Psoas muscle (tissue), 8 donors: ENCODE measurements around the gene DNAH10. TPM values are rescaled to one million over a fixed set of nuclear protein-coding genes. Genes with fewer than 3 reads are reported as not detected.

Source experiments
- ATAC-seq, 4 donors: fragments of 200-7000 bp; cut with Tn5 transposase; one replicate each; pipeline ENCODE4 v1.9.1; 2020; ENCODE audit warnings: moderate library complexity in 3 of 4, mild to moderate bottlenecking in 2 of 4
- DNase-seq, 2 donors: peaks; one replicate each; pipeline ENCODE4 v3.0.0-alpha.2; 2020
- H3K27ac ChIP-seq: fragments of 200-600 bp; one replicate; pipeline ENCODE4 v1.8.0; 2022
- H3K27me3 ChIP-seq, 3 donors: fragments of 200-600 bp in 1 of 3; one replicate each; pipeline versions ENCODE4 v1.6.1 to v1.8.0; 2013 to 2022; ENCODE audit warnings: low read length in 2 of 3, mild to moderate bottlenecking in 2 of 3, moderate library complexity in 1 of 3; ENCODE audit not compliant: insufficient read depth in 3 of 3
- H3K36me3 ChIP-seq, 2 donors: fragments of 200-600 bp in 1 of 2; one replicate each; pipeline versions ENCODE4 v1.6.1 to v1.8.0; 2013 to 2022; ENCODE audit warnings: low read depth in 1 of 2, mild to moderate bottlenecking in 1 of 2, moderate library complexity in 1 of 2; ENCODE audit not compliant: insufficient read depth in 1 of 2
- H3K4me1 ChIP-seq: fragments of 200-600 bp; one replicate; pipeline ENCODE4 v1.8.0; 2022
- H3K4me3 ChIP-seq: fragments of 200-600 bp; one replicate; pipeline ENCODE4 v1.8.0; 2022; ENCODE audit warnings: mild to moderate bottlenecking
- H3K9me3 ChIP-seq: fragments of 200-600 bp; one replicate; pipeline ENCODE4 v1.8.0; 2022
- CTCF ChIP-seq: fragments of 200-600 bp; IDR thresholded peaks from one replicate; pipeline ENCODE4 v1.8.0; 2022; ENCODE audit warnings: antibody characterized with exemption
- WGBS, 3 donors: extraction: QIAGEN DNeasy Blood & Tissue Kit; methylation state at CpG; one replicate each; pipeline versions ENCODE4 v1.1.6 to v1.1.7; 2013; 5-methylcytosine and 5-hydroxymethylcytosine counted together
- intact Hi-C, 2 donors: fragments of 100-400 bp; cut with DNase I; formaldehyde crosslinking; loops; one replicate each; pipeline versions ENCODE4 v1.11.0 to v1.14.2; 2022
- polyA plus RNA-seq, 3 donors: library from polyadenylated mRNA; stranded (reverse); fragments of 200-250 nt; gene quantifications; one replicate each; pipeline ENCODE4 v1.2.3, GENCODE V29; 2013
- total RNA-seq, 4 donors: library from RNA; stranded (reverse); fragmentation: NEBNext Ultra II Directional in 2 of 4; extraction: Animal tissue kit (Norgen Biotek cat#: 25700) in 2 of 4; gene quantifications; one replicate each; pipeline versions ENCODE4 v1.2.1 to v1.2.4, GENCODE V29; 2021 to 2023
- donor health status: healthy with polysubstance abuse.
- donor health status: DM: no; HTN: no; CAD: no; lungs with moderate emphysema.
- donor health status: Bipolar disorder and iron deficiency.
- donor health status: healthy.
- donor health status: DM: yes; HTN: yes; CAD: no.
- donor health status: DM: no; HTN: no; CAD: no.
- donor health status: DM: no; HTN: no; CAD: no.
- donor health status: DM: yes; HTN: yes; CAD: no.

DNAH10 gene
- total and polyA plus RNA-seq, 7 donors = 0.01 to 0.84 (median 0.24) TPM; not detected in 1

DNA sequence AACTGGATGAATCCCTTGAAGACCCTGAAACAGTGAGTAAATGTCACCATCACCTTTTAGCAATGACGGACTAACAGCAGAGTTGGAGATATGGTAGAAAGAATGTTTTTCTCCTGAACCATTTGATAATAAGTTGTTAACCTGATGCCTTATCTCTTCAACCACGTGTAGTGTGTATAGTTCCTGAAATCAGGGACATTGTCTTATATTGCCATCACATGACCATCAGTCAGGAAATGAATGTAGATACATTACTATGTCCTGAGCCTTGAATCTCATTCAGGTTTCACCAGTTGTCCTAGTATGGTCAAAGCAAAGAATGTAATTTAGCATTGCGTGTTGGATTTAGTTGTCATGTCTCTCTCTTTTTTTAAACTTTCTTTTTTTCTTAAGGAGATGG lies 34.2 kb upstream of the DNAH10 start:
- Histone ChIP-seq H3K36me3 (peaks cover 3 to 96% of the 10 kb centered on the region in 2 donors), H3K27ac (no peak overlapping the region), H3K4me1 (no peaks in the 10 kb centered on the region), H3K4me3 (no peak overlapping the region), H3K27me3 (no peaks in the 10 kb centered on the region), H3K9me3 (no peaks in the 10 kb centered on the region)
- DNase-seq (no peak), ATAC-seq (no peak)
- intact Hi-C loops = loop anchor here in 1 of 2 donors (10.0 kb wide), 1 partner anchor 237 kb away; no protein-coding TSS in a partner anchor
- WGBS, 3 donors = 86 to 90% (median 90%) methylated on average over 3 of the region's 3 CpGs
- TF ChIP-seq CTCF = no peak

GRCh38 chr12:123731596-123731995 lies 30.5 kb upstream of the DNAH10 start:
- intact Hi-C loops = loop anchor here in 1 of 2 donors (10.0 kb wide), 1 partner anchor 437 kb away; no protein-coding TSS in a partner anchor
- peaks cover 9 to 97% of the 10 kb centered on the region in 2 donors for H3K36me3 ChIP-seq
- 89 to 98% (median 93%) methylated on average over 2 of the region's 2 CpGs for WGBS, 3 donors
- H3K27me3 ChIP-seq = no peaks in the 10 kb centered on the region
- H3K27ac ChIP-seq = no peak overlapping the region
- H3K4me3 ChIP-seq = no peak overlapping the region
- DNase-seq = no peak
- no peak for ATAC-seq
- H3K4me1 ChIP-seq = no peaks in the 10 kb centered on the region
- TF ChIP-seq CTCF = no peak
- H3K9me3 ChIP-seq = no peaks in the 10 kb centered on the region

DNA sequence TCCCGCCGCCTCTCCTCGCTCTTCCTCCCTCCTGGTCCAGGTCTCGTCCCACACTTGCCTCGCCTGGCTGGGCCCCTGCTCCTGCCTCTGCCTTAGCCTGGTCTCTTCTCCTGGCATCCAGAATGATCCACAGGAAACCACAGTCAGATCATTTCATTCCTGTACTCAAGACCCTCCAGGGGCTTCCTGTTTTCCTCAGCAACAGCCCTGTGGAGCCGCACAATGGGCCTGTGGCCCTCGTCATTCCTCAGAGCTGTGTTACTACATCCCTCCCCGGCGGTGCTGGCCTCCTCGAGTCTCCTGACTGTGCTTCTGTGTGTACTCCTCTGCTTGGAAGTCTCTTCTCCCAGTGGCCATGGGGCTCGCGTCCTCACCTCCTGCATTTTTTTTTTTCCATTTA lies 29.9 kb upstream of the DNAH10 start:
- no peaks in the 10 kb centered on the region for H3K27me3 ChIP-seq
- H3K36me3 ChIP-seq = peaks cover 11 to 97% of the 10 kb centered on the region in 2 donors
- H3K4me1 ChIP-seq = no peaks in the 10 kb centered on the region
- no peak overlapping the region for H3K4me3 ChIP-seq
- TF ChIP-seq CTCF = no peak
- ATAC-seq (no peak), DNase-seq (no peak)
- no peak overlapping the region for H3K27ac ChIP-seq
- intact Hi-C loops = loop anchor here in 1 of 2 donors (10.0 kb wide), 1 partner anchor 437 kb away; no protein-coding TSS in a partner anchor
- WGBS, 3 donors = 86 to 95% (median 92%) methylated on average over 12 of the region's 12 CpGs
- no peaks in the 10 kb centered on the region for H3K9me3 ChIP-seq

GRCh38 chr12:123733229-123733628 lies 28.9 kb upstream of the DNAH10 start:
- no peak for DNase-seq
- ATAC-seq = no peak
- Histone ChIP-seq H3K9me3 (no peaks in the 10 kb centered on the region), H3K4me3 (no peak overlapping the region), H3K4me1 (no peaks in the 10 kb centered on the region), H3K36me3 (peaks cover 8 to 97% of the 10 kb centered on the region in 2 donors), H3K27ac (no peak overlapping the region), H3K27me3 (no peaks in the 10 kb centered on the region)
- 83 to 89% (median 89%) methylated on average over 10 of the region's 10 CpGs for WGBS, 3 donors
- intact Hi-C loops = loop anchor here in 1 of 2 donors (10.0 kb wide), 1 partner anchor 438 kb away; no protein-coding TSS in a partner anchor
- no peak for TF ChIP-seq CTCF

- H3K36me3 ChIP-seq = peaks cover 8 to 97% of the 10 kb centered on the region in 2 donors
- WGBS, 3 donors = 84 to 86% (median 86%) methylated on average over 5 of the region's 5 CpGs
Observed at GRCh38 chr12:123734268-123734667, 27.8 kb upstream of the DNAH10 start.

More at GRCh38 chr12:123734268-123734667, 27.8 kb upstream of the DNAH10 start:
- ATAC-seq (no peak), DNase-seq (no peak)
- Histone ChIP-seq H3K27ac (no peak overlapping the region), H3K4me1 (no peaks in the 10 kb centered on the region), H3K9me3 (no peaks in the 10 kb centered on the region), H3K4me3 (no peak overlapping the region), H3K27me3 (no peaks in the 10 kb centered on the region)
- TF ChIP-seq CTCF = no peak
- intact Hi-C loops = loop anchor here in 1 of 2 donors (10.0 kb wide), 1 partner anchor 439 kb away; no protein-coding TSS in a partner anchor
